Spleen (tissue), 11 donors: ENCODE data around the gene RFX3. TPM values are rescaled to one million over a fixed set of nuclear protein-coding genes. Genes with fewer than 3 reads are reported as not detected.

Source experiments
- DNase-seq: peaks from one replicate; pipeline ENCODE4 v3.0.0-alpha.2; 2020
- H3K27ac ChIP-seq, 8 donors: fragments of 200-600 bp; sonication (generic) in 7 of 8; 1 replicate in 4 of 8; 2 replicates in 4 of 8; pipeline versions ENCODE4 v1.5.0 to v1.8.0; 2016 to 2021; ENCODE audit warnings: inconsistent platforms in 4 of 8, mild to moderate bottlenecking in 4 of 8, moderate library complexity in 1 of 8
- H3K27me3 ChIP-seq, 7 donors: fragments of 200-600 bp; sonication (generic) in 6 of 7; replicated peaks in 1 of 7; 1 replicate in 4 of 7; 2 replicates in 3 of 7; pipeline versions ENCODE4 v1.5.0 to v1.8.0; 2016 to 2021; ENCODE audit warnings: inconsistent platforms in 3 of 7, mild to moderate bottlenecking in 1 of 7
- H3K36me3 ChIP-seq, 6 donors: fragments of 200-600 bp; sonication (generic) in 5 of 6; 1 replicate in 4 of 6; 2 replicates in 2 of 6; pipeline versions ENCODE4 v1.5.0 to v1.8.0; 2016 to 2021; ENCODE audit warnings: inconsistent platforms in 2 of 6
- H3K4me1 ChIP-seq, 6 donors: fragments of 200-600 bp; sonication (generic) in 5 of 6; 1 replicate in 3 of 6; 2 replicates in 3 of 6; pipeline versions ENCODE4 v1.5.0 to v1.8.0; 2016 to 2021; ENCODE audit warnings: inconsistent platforms in 3 of 6
- H3K4me3 ChIP-seq, 8 donors: fragments of 200-600 bp; sonication (generic) in 7 of 8; 1 replicate in 4 of 8; 2 replicates in 4 of 8; pipeline versions ENCODE4 v1.5.0 to v1.8.0; 2016 to 2021; ENCODE audit warnings: inconsistent platforms in 4 of 8, mild to moderate bottlenecking in 4 of 8, moderate library complexity in 2 of 8
- H3K9me3 ChIP-seq, 8 donors: fragments of 200-600 bp; sonication (generic) in 7 of 8; 1 replicate in 4 of 8; 2 replicates in 4 of 8; pipeline versions ENCODE4 v1.5.0 to v1.8.0; 2016 to 2021; ENCODE audit warnings: inconsistent platforms in 4 of 8
- POLR2A ChIP-seq, 3 donors: fragments of 450-650 bp; IDR thresholded peaks; one replicate each; pipeline ENCODE4 v1.5.1; 2017; ENCODE audit warnings: antibody characterized with exemption in 3 of 3, mild to moderate bottlenecking in 1 of 3
- POLR2AphosphoS5 ChIP-seq, 3 donors: sonication (generic); formaldehyde crosslinking; IDR thresholded peaks; one replicate each; pipeline ENCODE4 v1.5.1; 2017; ENCODE audit warnings: antibody characterized with exemption in 3 of 3
- WGBS, 5 donors: extraction: QIAGEN DNeasy Blood & Tissue Kit in 3 of 5; methylation state at CpG; one replicate each; pipeline versions ENCODE4 v1.1.5 to v1.1.7; 2013 to 2018; 5-methylcytosine and 5-hydroxymethylcytosine counted together
- intact Hi-C: fragments of 100-400 bp; cut with DNase I; formaldehyde crosslinking; loops from one replicate; pipeline ENCODE4 v1.15.0; 2023; ENCODE audit warnings: low total_unique reads
- polyA plus RNA-seq, 3 donors: library from polyadenylated mRNA; stranded (reverse); fragments of 200-250 nt; gene quantifications; one replicate each; pipeline ENCODE4 v1.2.1, GENCODE V29; 2013
- total RNA-seq, 7 donors: library from RNA; depleted of rRNA in 3 of 7; stranded (reverse); fragments of >200 nt in 3 of 7; fragmentation: NEBNext Ultra II Directional in 4 of 7; extraction: Animal tissue kit (Norgen Biotek cat#: 25700) in 4 of 7; gene quantifications; one replicate each; pipeline versions ENCODE4 v1.1.0 to v1.2.1, GENCODE V29; 2016 to 2021
- TF ChIP-seq, protein P1 (sequence below), 11 experiments: fragments of 200-600 bp in 7 of 11; fragments of 450-650 bp in 4 of 11; sonication (generic) in 4 of 11; IDR thresholded peaks in 8 of 11; conservative IDR thresholded peaks in 3 of 11; 1 replicate in 7 of 11; 2 replicates in 4 of 11; pipeline versions ENCODE4 v1.4.0 to v1.8.0; 2016 to 2021; ENCODE audit warnings: antibody characterized with exemption in 11 of 11, inconsistent platforms in 4 of 11, mild to moderate bottlenecking in 1 of 11
- donor health status: healthy with polysubstance abuse.
- donor health status: DM: no; HTN: no; CAD: no; lungs with moderate emphysema.
- donor health status: DM: no; HTN: no; CAD: no.
- donor health status: Bipolar disorder and iron deficiency.
- donor health status: healthy.
- donor health status: DM: no; HTN: no; CAD: no.
- donor health status: DM: yes; HTN: yes; CAD: no.

The RFX3 gene
- total and polyA plus RNA-seq, 10 donors = 2.5 to 25.9 (median 19.1) TPM

DNA sequence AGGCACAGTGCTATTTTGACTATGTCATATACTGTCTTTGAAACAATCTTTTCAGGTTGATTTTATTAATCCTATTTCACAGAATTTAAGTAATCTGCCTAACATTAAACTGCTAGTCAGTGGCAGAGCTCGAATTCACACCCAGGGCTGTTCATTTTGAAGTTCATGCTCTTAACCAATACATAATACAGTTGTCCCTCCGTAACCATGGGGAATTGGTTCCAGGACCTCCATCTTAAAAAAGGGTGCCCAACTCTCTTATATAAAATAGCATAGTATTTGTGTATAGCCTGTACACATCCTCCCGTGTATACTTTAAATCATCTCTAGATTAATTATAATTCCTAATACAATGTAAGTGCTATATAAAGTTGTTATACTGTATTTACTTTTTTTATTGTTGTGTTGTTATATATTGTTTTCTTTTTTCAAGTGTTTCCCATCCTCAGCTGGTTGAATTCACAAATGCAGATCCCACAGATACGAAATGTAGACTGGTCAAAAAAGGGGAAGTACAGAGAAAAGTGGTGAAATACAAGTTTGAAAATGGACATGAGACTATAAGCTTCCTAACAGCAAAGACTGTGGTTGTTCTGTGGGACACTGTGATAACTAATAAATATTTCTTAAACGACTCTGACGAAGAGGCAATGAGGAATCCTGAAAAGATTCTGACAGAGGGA is 18.3 kb downstream of the RFX3 start:
- Histone ChIP-seq H3K4me1 (peaks cover 0 to 67% (median 24%) of the 10 kb centered on the region in 6 donors), H3K4me3 (peak overlapping the region in 3 of 8 donors; percentile 1 to 45 (median 12)), H3K36me3 (no peaks in the 10 kb centered on the region), H3K27me3 (no peaks in the 10 kb centered on the region), H3K9me3 (no peaks in the 10 kb centered on the region), H3K27ac (peak overlapping the region in 7 of 8 donors; percentile 33 to 81 (median 72))
- no peak for DNase-seq
- no peak for TF ChIP-seq POLR2A (IDR thresholded peaks at IDR 0.05)
- TF ChIP-seq, protein P1, sequence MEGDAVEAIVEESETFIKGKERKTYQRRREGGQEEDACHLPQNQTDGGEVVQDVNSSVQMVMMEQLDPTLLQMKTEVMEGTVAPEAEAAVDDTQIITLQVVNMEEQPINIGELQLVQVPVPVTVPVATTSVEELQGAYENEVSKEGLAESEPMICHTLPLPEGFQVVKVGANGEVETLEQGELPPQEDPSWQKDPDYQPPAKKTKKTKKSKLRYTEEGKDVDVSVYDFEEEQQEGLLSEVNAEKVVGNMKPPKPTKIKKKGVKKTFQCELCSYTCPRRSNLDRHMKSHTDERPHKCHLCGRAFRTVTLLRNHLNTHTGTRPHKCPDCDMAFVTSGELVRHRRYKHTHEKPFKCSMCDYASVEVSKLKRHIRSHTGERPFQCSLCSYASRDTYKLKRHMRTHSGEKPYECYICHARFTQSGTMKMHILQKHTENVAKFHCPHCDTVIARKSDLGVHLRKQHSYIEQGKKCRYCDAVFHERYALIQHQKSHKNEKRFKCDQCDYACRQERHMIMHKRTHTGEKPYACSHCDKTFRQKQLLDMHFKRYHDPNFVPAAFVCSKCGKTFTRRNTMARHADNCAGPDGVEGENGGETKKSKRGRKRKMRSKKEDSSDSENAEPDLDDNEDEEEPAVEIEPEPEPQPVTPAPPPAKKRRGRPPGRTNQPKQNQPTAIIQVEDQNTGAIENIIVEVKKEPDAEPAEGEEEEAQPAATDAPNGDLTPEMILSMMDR (IDR thresholded peaks at IDR 0.05 in 8 of 11, conservative IDR thresholded peaks at IDR 0.05 in 3 of 11) = no peak
- no peak for TF ChIP-seq POLR2AphosphoS5 (IDR thresholded peaks at IDR 0.05)
- 49 to 75% (median 63%) methylated on average over 6 of the region's 6 CpGs for WGBS, 5 donors
- intact Hi-C loops = no loop called here

DNA sequence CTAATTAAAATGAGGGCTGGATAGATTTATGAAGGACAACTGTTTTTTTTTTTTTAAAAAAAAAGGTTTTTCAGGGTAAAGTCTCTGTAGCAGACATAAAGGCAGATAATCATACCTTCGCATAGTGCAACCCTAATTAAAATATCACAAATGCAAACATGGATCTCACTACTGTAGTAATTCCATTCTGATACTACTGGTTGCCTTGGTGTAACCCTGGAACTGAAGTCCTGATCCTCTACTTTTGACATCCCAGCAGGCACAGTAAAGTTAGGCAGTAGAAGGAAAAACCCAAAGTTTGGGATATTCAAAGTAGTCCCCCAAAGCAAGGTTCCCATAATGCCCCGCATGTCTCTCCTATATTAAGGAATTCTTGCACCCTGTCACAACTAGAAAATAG is 19.6 kb downstream of the RFX3 start:
- intact Hi-C loops = no loop called here

DNA sequence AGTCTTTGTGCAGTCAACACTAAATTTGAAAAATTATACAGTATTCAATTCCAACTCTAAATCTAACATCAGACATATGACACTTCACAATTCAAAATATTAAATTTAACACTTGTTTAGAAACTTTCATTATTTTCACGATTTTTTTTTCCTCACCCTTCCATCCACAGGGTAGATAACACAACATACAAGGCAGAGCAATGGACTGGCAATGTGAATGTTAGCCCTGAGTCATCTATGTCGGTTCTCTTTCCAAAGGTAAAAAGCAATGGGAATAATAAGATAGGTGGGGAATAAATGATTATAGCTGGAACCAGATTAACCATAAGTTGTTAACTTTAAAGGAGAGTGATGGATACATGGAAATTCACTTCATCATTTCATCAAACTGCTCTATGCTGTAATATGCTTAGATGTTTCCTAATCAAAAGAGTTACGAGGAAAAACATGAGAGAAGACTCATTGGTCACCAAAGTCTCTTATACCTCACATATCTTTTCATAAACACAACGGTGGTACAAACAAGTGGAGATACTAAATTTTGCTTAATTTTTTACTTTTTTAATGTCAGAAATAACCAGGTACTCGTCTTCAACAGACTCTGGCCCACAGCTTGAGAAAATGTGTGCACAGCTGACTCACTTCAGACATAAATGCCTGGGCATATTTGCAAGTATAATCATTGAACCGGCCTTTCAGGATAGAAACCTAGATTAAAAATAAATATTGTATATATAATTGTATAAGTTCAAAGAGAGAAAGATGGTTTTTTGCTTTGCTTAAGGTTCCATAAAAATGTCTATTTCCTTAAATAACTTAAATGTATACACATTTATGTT is 23.0 kb downstream of the RFX3 start:
- no peak overlapping the region for H3K27ac ChIP-seq
- no peak for DNase-seq
- H3K4me3 ChIP-seq = no peak overlapping the region
- intact Hi-C loops = no loop called here
- TF ChIP-seq POLR2A (IDR thresholded peaks at IDR 0.05) = no peak
- TF ChIP-seq, protein P1 (IDR thresholded peaks at IDR 0.05 in 8 of 11, conservative IDR thresholded peaks at IDR 0.05 in 3 of 11) = no peak
- no peak for TF ChIP-seq POLR2AphosphoS5 (IDR thresholded peaks at IDR 0.05)
- no peaks in the 10 kb centered on the region for H3K9me3 ChIP-seq
- peaks cover 0 to 48% (median 14%) of the 10 kb centered on the region in 6 donors for H3K4me1 ChIP-seq
- H3K27me3 ChIP-seq = no peaks in the 10 kb centered on the region
- 81 to 89% (median 85%) methylated on average over 6 of the region's 6 CpGs for WGBS, 5 donors
- no peaks in the 10 kb centered on the region for H3K36me3 ChIP-seq

More for the DNA sequence above, 19.6 kb downstream of the RFX3 start:
- Histone ChIP-seq H3K4me1 (peaks cover 0 to 54% (median 22%) of the 10 kb centered on the region in 6 donors), H3K27me3 (no peaks in the 10 kb centered on the region), H3K27ac (no peak overlapping the region), H3K36me3 (no peaks in the 10 kb centered on the region), H3K9me3 (no peaks in the 10 kb centered on the region), H3K4me3 (no peak overlapping the region)
- no peak for DNase-seq
- WGBS, 5 donors = 97 to 99% (median 99%) methylated on average over 2 of the region's 2 CpGs
- TF ChIP-seq, protein P1 (IDR thresholded peaks at IDR 0.05 in 8 of 11, conservative IDR thresholded peaks at IDR 0.05 in 3 of 11) = no peak
- no peak for TF ChIP-seq POLR2A (IDR thresholded peaks at IDR 0.05)
- TF ChIP-seq POLR2AphosphoS5 (IDR thresholded peaks at IDR 0.05) = no peak

DNA sequence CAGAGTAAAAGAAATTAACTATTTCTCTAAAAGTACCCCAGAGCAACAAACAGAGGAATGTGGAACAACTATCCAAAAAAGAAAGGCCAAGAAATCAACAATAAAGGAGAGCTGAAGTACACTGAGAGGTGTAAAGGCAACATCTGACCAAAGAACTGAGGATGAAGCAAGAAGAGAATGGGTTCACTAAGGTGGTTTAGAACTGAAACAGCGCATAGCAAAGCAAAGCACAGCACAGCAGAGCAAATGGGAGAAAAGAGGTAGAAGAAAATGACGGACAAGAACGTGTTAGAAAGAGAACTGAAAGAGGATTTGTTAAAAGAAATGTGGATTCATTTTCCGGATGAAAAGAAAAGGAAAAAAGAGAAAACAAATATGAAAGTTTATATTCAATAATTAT is 25.8 kb downstream of the RFX3 start:
- 80 to 94% (median 88%) methylated on average over 4 of the region's 4 CpGs for WGBS, 5 donors
- Histone ChIP-seq H3K9me3 (no peaks in the 10 kb centered on the region), H3K4me1 (peaks cover 0 to 54% (median 10%) of the 10 kb centered on the region in 6 donors), H3K4me3 (no peak overlapping the region), H3K36me3 (no peaks in the 10 kb centered on the region), H3K27ac (no peak overlapping the region), H3K27me3 (no peaks in the 10 kb centered on the region)
- no peak for DNase-seq
- no peak for TF ChIP-seq POLR2A (IDR thresholded peaks at IDR 0.05)
- TF ChIP-seq, protein P1 (IDR thresholded peaks at IDR 0.05 in 8 of 11, conservative IDR thresholded peaks at IDR 0.05 in 3 of 11) = no peak
- TF ChIP-seq POLR2AphosphoS5 (IDR thresholded peaks at IDR 0.05) = no peak
- intact Hi-C loops = no loop called here
